Parathyroid adenoma (tissue), 2 donors: ENCODE data around the gene USH1C.

ENCODE experiments used
- H2AFZ ChIP-seq: fragments of 300-600 bp; sonication (generic); one replicate; pipeline ENCODE4 v1.7.0; 2017; ENCODE audit warnings: antibody characterized with exemption, mild to moderate bottlenecking
- H3K27ac ChIP-seq: fragments of 300-600 bp; sonication (generic); one replicate; pipeline ENCODE4 v1.7.0; 2017
- H3K27me3 ChIP-seq: fragments of 300-600 bp; sonication (generic); one replicate; pipeline ENCODE4 v1.7.0; 2017; ENCODE audit warnings: low read length; ENCODE audit not compliant: control insufficient read depth, insufficient read depth
- H3K36me3 ChIP-seq: fragments of 300-600 bp; sonication (generic); one replicate; pipeline ENCODE4 v1.7.0; 2017; ENCODE audit warnings: low read length; ENCODE audit not compliant: control insufficient read depth, insufficient read depth
- H3K4me1 ChIP-seq: fragments of 300-600 bp; sonication (generic); one replicate; pipeline ENCODE4 v1.7.0; 2017; ENCODE audit warnings: control low read depth
- H3K4me2 ChIP-seq: fragments of 300-600 bp; sonication (generic); one replicate; pipeline ENCODE4 v1.7.0; 2017; ENCODE audit warnings: low read length
- H3K4me3 ChIP-seq: fragments of 300-600 bp; sonication (generic); one replicate; pipeline ENCODE4 v1.7.0; 2017; ENCODE audit warnings: low read depth, low read length
- H3K79me2 ChIP-seq: fragments of 300-600 bp; sonication (generic); one replicate; pipeline ENCODE4 v1.7.0; 2017; ENCODE audit warnings: control low read depth
- H3K9ac ChIP-seq: fragments of 300-600 bp; sonication (generic); one replicate; pipeline ENCODE4 v1.7.0; 2017; ENCODE audit warnings: mild to moderate bottlenecking
- H3K9me3 ChIP-seq: fragments of 300-600 bp; sonication (generic); one replicate; pipeline ENCODE4 v1.7.0; 2017; ENCODE audit warnings: low read length; ENCODE audit not compliant: control insufficient read depth
- CTCF ChIP-seq: fragments of 300-600 bp; sonication (generic); IDR thresholded peaks from one replicate; pipeline ENCODE4 v1.7.0; 2017; ENCODE audit warnings: antibody characterized with exemption, mild to moderate bottlenecking
- donor health status: primary hyperparathyroidism.

USH1C gene

DNA sequence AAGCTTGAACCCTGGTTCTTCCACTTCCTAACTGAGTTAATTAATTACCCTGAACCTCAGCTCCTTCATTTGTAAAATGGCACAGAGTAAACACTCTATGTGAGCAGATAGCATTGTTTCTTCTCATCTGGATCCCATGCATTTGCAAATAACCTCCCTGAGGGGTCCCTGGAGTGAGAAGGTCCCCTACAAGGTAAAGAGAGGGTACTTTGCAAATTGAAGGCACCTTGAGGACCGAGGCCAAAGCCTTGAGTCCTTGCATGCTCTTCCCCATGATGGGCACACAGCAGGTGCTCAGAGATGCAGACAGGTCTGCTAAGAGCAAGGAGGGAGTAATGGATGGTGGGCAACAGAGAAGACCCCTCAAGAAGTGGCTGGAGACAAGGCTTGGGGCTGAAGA is 36.1 kb upstream of the USH1C start:
- Histone ChIP-seq H3K4me1 (no peaks in the 10 kb centered on the region), H3K4me2 (no peak overlapping the region), H3K27me3 (no peaks in the 10 kb centered on the region), H3K36me3 (no peaks in the 10 kb centered on the region), H3K9ac (no peak overlapping the region), H3K9me3 (no peaks in the 10 kb centered on the region), H2AFZ (no peak overlapping the region), H3K4me3 (no peak overlapping the region), H3K27ac (no peak overlapping the region), H3K79me2 (no peaks in the 10 kb centered on the region)
- TF ChIP-seq CTCF, result no peak

- Histone ChIP-seq H3K4me2 (no peak overlapping the region), H3K27ac (no peak overlapping the region), H3K36me3 (no peaks in the 10 kb centered on the region), H2AFZ (no peak overlapping the region), H3K4me1 (no peaks in the 10 kb centered on the region), H3K9ac (no peak overlapping the region), H3K4me3 (no peak overlapping the region), H3K79me2 (no peaks in the 10 kb centered on the region), H3K27me3 (no peaks in the 10 kb centered on the region), H3K9me3 (no peaks in the 10 kb centered on the region)
- no peak for TF ChIP-seq CTCF
Observed at GRCh38 chr11:17579451-17579850, 35.2 kb upstream of the USH1C start.

DNA sequence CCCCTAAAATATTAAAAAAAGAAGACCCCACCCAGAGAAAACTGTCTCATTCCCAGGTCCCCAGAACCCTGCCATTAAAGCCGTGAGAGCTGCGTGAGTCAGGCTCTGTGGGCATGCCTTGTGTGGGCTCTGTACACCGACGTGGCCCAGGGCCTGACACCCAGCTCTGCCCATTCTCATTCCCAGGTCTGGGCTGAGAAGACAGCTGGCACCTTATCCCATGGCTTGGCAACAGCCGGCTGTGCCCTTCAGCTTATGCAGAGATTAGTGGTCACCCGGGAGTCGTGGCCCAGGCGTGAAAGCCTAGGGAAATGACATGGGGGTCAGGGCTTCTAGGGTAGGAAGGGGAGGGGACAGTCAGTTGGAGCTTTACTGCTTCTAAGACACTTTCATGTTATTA is 34.7 kb upstream of the USH1C start:
- H3K27ac ChIP-seq, result no peak overlapping the region
- no peak for TF ChIP-seq CTCF

DNA sequence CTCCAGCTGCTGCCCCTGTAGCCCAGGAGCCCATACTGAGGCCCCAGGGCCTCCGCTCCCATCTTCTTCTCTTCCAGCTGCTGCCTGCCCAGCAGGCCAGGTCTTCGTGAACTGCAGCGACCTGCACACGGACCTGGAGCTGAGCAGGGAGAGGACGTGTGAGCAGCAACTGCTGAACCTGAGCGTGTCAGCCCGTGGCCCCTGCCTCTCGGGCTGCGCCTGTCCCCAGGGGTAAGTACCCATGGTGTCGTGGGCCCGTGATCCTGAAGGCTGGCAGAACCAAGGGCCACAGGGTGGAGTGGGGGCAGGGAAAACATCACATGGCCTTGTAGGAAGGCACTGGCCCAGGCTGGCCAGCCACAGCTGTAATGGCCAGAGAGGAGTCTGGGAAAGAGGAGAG is 34.1 kb upstream of the USH1C start:
- Histone ChIP-seq H2AFZ (no peak overlapping the region), H3K79me2 (no peaks in the 10 kb centered on the region), H3K9me3 (no peaks in the 10 kb centered on the region), H3K27ac (no peak overlapping the region), H3K27me3 (no peaks in the 10 kb centered on the region), H3K4me1 (no peaks in the 10 kb centered on the region), H3K36me3 (no peaks in the 10 kb centered on the region), H3K9ac (no peak overlapping the region), H3K4me3 (no peak overlapping the region), H3K4me2 (no peak overlapping the region)
- no peak for TF ChIP-seq CTCF

More for the DNA sequence above, 34.7 kb upstream of the USH1C start:
- Histone ChIP-seq H3K36me3 (no peaks in the 10 kb centered on the region), H3K4me1 (no peaks in the 10 kb centered on the region), H2AFZ (no peak overlapping the region), H3K9me3 (no peaks in the 10 kb centered on the region), H3K27me3 (no peaks in the 10 kb centered on the region), H3K4me2 (no peak overlapping the region), H3K4me3 (no peak overlapping the region), H3K79me2 (no peaks in the 10 kb centered on the region), H3K9ac (no peak overlapping the region)
